Measurements from ENCODE around the gene C10orf88. TPM values are rescaled to one million over a fixed set of nuclear protein-coding genes. Genes with fewer than 3 reads are reported as not detected.

The C10orf88 gene
- 10 to 100 TPM; 12.6 to 15.1 TPM for total RNA-seq

DNA sequence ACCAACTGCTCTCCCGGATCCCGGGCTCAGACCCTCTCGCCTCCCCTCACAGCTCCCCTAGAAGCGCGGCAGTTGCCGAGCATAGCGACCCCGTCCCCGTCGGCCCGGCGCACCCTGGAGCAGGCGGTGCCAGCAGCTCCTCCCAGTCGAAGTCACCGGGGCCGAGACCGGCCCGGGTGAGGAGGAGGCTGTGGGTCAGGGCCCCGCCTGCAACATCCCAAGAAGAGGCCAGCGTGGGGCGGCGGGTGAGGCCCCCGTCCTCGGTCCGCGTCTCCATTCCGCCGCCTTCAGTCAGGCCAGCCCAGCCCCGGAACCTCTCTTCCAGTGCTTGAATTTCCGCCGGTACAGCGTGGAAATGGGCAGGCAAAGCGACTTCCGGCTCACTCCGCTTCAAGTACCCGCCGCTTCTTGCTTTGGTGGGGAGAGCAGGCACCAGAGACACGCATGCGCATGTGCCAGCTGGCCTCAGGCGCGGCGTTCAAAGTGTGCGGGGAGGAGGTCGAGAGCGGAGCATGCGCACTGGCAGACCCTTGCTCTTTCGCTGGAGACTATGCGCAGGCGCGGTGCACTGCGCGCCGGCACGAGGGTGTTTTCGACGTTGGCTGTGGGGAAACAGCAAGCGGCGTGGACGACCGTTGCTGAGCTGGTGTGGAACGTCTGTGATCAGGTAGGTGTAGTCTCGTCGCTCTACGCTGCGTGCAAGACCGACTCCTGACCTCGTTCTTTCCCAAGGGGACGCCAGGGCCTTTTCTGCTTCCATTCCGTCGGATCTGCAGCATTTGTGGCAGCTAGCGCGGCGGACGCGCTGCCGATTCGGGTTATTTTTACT lies at the start of gene C10orf88:
Gene C10orf88, minus strand, starts transcription at position 326 of the 829 bp plus-strand sequence. Its CDS starts 49 bp downstream, at position 277.
- no peaks in the 10 kb centered on the region for H3K9me3 Mint-ChIP-seq
- peaks cover 17% of the 10 kb centered on the region for H3K27me3 Mint-ChIP-seq
- POLR2A ChIA-PET, result interaction anchor here (0.6 to 5.0 kb wide), 9 partner anchors 17 to 200 kb away, joined by 3 to 37 read pairs (median 4); partner anchors contain the start of genes ACADSB, BUB3, FAM24B and IKZF5
- peak; percentile 98 for DNase-seq
- peaks cover 40% of the 10 kb centered on the region for H3K4me1 Mint-ChIP-seq
- CTCF ChIA-PET, result interaction anchor here (1.1 to 5.2 kb wide), 2 partner anchors 13 to 26 kb away, joined by 3 to 25 read pairs; partner anchors contain the start of gene PSTK
- H3K27ac Mint-ChIP-seq, result peak within 1 kb of the TSS; percentile 82
- H3K36me3 Mint-ChIP-seq (ENCODE audit: low read depth), result peaks cover 31% of the 10 kb centered on the region
- H3K4me3 Mint-ChIP-seq, result peak within 1 kb of the TSS; percentile 86

GRCh38 chr10:123001370-123001769 lies 47.3 kb upstream of the C10orf88 start:
- ChIA-PET POLR2A (no interaction called here), CTCF (no interaction called here)
- H3K4me3 Mint-ChIP-seq, result no peak overlapping the region
- peaks cover 22% of the 10 kb centered on the region for H3K4me1 Mint-ChIP-seq
- DNase-seq, result no peak
- no peak overlapping the region for H3K27ac Mint-ChIP-seq
- no peaks in the 10 kb centered on the region for H3K9me3 Mint-ChIP-seq
- peaks cover 15% of the 10 kb centered on the region for H3K36me3 Mint-ChIP-seq (ENCODE audit: low read depth)
- H3K27me3 Mint-ChIP-seq, result no peaks in the 10 kb centered on the region

DNA sequence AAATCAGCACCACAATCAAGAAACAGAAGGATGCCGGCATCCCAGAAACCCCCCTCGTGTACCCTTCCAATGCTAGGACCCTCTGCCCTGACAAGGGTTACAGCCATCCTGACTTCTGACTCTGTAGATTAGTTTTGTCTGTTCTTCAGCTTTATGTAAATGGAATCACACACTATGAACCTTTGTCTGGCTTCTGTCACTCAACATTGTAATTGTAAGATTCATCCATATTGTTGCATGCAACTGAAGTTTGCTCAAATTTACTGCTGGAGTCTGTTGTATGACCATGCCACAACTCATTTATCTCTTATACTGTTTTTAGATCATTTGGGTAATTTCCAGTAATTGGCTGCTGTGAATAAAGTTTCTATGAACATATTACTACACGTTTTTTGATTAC lies 46.1 kb upstream of the C10orf88 start:
- peaks cover 15% of the 10 kb centered on the region for H3K4me1 Mint-ChIP-seq
- DNase-seq, result no peak
- H3K27ac Mint-ChIP-seq, result no peak overlapping the region
- no peak overlapping the region for H3K4me3 Mint-ChIP-seq
- CTCF ChIA-PET, result interaction anchor here (1.6 kb wide), 1 partner anchor 20 kb away, joined by 10 read pairs; the partner anchor contains the start of gene PSTK
- H3K9me3 Mint-ChIP-seq, result no peaks in the 10 kb centered on the region
- H3K27me3 Mint-ChIP-seq, result no peaks in the 10 kb centered on the region
- POLR2A ChIA-PET, result interaction anchor here (0.8 to 3.6 kb wide), 2 partner anchors 8 to 20 kb away, joined by 5 to 20 read pairs; partner anchors contain the start of genes ACADSB, IKZF5 and PSTK
- peaks cover 23% of the 10 kb centered on the region for H3K36me3 Mint-ChIP-seq (ENCODE audit: low read depth)

DNA sequence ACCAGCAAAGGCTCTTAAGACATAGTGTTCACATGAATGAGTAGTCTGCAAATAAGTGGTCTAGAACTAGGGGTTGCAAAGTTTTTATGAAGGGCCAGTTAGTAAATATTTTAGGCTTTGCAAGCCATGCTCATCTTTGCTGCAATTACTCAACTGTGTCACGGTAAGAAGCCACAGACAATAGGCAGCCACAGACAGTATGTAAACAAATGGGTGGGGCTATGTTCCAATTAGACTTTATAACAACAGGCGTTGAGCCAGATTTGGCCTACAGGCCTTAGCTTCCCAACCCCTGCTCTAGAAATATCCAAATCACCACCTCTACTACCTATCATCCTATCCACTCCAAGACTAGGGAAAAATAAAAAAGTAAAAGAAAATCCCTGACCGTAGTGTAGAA lies 45.3 kb upstream of the C10orf88 start:
- Mint-ChIP-seq H3K27ac (no peak overlapping the region), H3K4me1 (peaks cover 15% of the 10 kb centered on the region), H3K4me3 (no peak overlapping the region), H3K9me3 (no peaks in the 10 kb centered on the region), H3K27me3 (no peaks in the 10 kb centered on the region), H3K36me3 (ENCODE audit: low read depth) (peaks cover 29% of the 10 kb centered on the region)
- POLR2A ChIA-PET, result interaction anchor here (0.8 to 3.6 kb wide), 2 partner anchors 9 to 19 kb away, joined by 5 to 20 read pairs; partner anchors contain the start of genes ACADSB, IKZF5 and PSTK
- CTCF ChIA-PET, result interaction anchor here (0.8 to 1.6 kb wide), 2 partner anchors 8 to 19 kb away, joined by 4 to 10 read pairs; partner anchors contain the start of gene PSTK
- no peak for DNase-seq

DNA sequence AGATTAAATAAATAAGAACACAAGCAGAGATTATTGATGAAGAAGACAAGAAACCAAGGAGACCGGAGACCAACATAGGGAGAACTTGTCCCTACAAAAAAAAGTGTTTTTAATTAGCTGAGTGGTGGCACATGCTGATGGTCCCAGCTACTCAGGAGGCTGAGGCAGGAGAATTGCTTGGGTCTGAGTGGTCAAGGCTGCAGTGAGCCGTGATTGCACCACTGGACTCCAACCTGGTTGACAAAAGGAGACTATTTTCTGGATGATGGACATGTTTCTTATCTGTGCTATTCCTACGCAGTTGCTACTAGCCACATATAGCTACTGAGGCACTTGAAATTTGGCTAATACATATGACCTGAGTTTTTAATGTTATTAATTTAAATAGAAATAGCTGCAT lies 44.9 kb upstream of the C10orf88 start:
- no peaks in the 10 kb centered on the region for H3K9me3 Mint-ChIP-seq
- no peak for DNase-seq
- no peak overlapping the region for H3K4me3 Mint-ChIP-seq
- ChIA-PET CTCF (interaction anchor here (0.8 to 1.6 kb wide), 2 partner anchors 9 to 18 kb away, joined by 4 to 10 read pairs; partner anchors contain the start of gene PSTK), POLR2A (interaction anchor here (3.6 kb wide), 1 partner anchor 9 kb away, joined by 20 read pairs; the partner anchor contains the start of genes ACADSB and IKZF5)
- no peak overlapping the region for H3K27ac Mint-ChIP-seq
- no peaks in the 10 kb centered on the region for H3K27me3 Mint-ChIP-seq
- peaks cover 33% of the 10 kb centered on the region for H3K36me3 Mint-ChIP-seq (ENCODE audit: low read depth)
- peaks cover 15% of the 10 kb centered on the region for H3K4me1 Mint-ChIP-seq

DNA sequence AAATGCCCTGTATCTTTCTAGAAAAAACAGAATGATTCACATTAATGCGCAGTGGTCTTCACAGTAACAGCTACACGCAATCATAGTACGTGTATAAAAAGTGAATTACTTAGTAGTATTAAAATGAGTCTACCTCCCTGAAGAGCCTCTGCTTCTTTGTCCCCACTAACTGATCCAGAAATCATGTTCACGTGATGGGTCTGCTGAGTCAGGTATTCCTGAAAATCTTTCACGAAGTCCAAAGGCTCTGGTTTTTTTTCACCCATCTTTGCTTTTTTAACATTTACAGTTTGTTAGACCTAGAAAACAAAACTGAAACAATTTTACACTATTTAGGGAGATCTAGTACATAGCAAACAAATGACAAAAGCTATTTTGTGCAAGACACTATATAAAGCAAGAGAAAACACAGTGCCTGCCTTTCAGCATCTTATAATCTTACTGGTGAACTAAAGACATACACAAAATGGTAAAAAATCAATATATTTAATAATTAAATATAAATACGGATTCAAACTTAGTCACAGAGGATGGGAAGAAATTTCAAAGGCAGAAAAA lies 44.4 kb upstream of the C10orf88 start:
- Mint-ChIP-seq H3K4me3 (no peak overlapping the region), H3K4me1 (peaks cover 15% of the 10 kb centered on the region), H3K36me3 (ENCODE audit: low read depth) (peaks cover 36% of the 10 kb centered on the region), H3K27me3 (no peaks in the 10 kb centered on the region), H3K9me3 (no peaks in the 10 kb centered on the region), H3K27ac (no peak overlapping the region)
- POLR2A ChIA-PET, result interaction anchor here (1.3 to 3.6 kb wide), 2 partner anchors 9 to 156 kb away, joined by 3 to 20 read pairs; partner anchors contain the start of genes ACADSB, BUB3 and IKZF5
- DNase-seq, result no peak
- CTCF ChIA-PET, result interaction anchor here (0.8 to 1.6 kb wide), 3 partner anchors 8 to 18 kb away, joined by 4 to 10 read pairs (median 4); partner anchors contain the start of gene PSTK

GRCh38 chr10:122997864-122998263 lies 43.8 kb upstream of the C10orf88 start:
- peaks cover 15% of the 10 kb centered on the region for H3K4me1 Mint-ChIP-seq
- ChIA-PET CTCF (interaction anchor here (1.2 kb wide), 1 partner anchor 8 kb away, joined by 4 read pairs; no protein-coding TSS in a partner anchor), POLR2A (interaction anchor here (1.3 to 3.6 kb wide), 2 partner anchors 10 to 156 kb away, joined by 3 to 20 read pairs; partner anchors contain the start of genes ACADSB, BUB3 and IKZF5)
- H3K27me3 Mint-ChIP-seq, result no peaks in the 10 kb centered on the region
- no peaks in the 10 kb centered on the region for H3K9me3 Mint-ChIP-seq
- H3K36me3 Mint-ChIP-seq (ENCODE audit: low read depth), result peaks cover 36% of the 10 kb centered on the region
- no peak for DNase-seq
- H3K27ac Mint-ChIP-seq, result no peak overlapping the region
- H3K4me3 Mint-ChIP-seq, result no peak overlapping the region

DNA sequence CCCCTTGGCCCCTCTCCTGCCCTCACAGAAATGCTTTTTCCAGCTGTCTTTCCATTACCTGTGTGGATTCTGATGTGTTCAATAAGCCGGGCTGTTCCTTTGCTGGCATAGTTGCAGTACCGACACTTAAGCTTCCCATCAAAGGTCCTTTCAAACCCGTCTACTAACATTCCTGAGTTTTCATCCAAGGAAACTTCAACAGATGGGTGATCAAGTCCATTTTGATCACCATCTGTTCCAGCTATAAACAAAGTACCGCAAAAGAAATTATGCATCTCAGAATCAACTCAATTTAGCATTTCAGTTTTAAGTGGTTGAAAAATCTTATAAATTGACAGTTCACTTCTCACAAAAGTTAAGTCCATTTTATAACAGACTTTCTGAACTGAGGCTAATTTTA lies 41.9 kb upstream of the C10orf88 start:
- Mint-ChIP-seq H3K9me3 (no peaks in the 10 kb centered on the region), H3K4me1 (peaks cover 15% of the 10 kb centered on the region), H3K27ac (no peak overlapping the region), H3K4me3 (no peak overlapping the region), H3K36me3 (ENCODE audit: low read depth) (peaks cover 36% of the 10 kb centered on the region), H3K27me3 (no peaks in the 10 kb centered on the region)
- ChIA-PET CTCF (no interaction called here), POLR2A (interaction anchor here (1.0 kb wide), 1 partner anchor 15 kb away, joined by 4 read pairs; no protein-coding TSS in a partner anchor)
- no peak for DNase-seq

- Mint-ChIP-seq H3K9me3 (no peaks in the 10 kb centered on the region), H3K36me3 (ENCODE audit: low read depth) (peaks cover 39% of the 10 kb centered on the region), H3K4me3 (no peak overlapping the region), H3K27ac (no peak overlapping the region), H3K27me3 (no peaks in the 10 kb centered on the region), H3K4me1 (peaks cover 3% of the 10 kb centered on the region)
- CTCF ChIA-PET, result no interaction called here
- POLR2A ChIA-PET, result no interaction called here
- no peak for DNase-seq
Measured at GRCh38 chr10:122993797-122994336, 39.8 kb upstream of the C10orf88 start.

DNA sequence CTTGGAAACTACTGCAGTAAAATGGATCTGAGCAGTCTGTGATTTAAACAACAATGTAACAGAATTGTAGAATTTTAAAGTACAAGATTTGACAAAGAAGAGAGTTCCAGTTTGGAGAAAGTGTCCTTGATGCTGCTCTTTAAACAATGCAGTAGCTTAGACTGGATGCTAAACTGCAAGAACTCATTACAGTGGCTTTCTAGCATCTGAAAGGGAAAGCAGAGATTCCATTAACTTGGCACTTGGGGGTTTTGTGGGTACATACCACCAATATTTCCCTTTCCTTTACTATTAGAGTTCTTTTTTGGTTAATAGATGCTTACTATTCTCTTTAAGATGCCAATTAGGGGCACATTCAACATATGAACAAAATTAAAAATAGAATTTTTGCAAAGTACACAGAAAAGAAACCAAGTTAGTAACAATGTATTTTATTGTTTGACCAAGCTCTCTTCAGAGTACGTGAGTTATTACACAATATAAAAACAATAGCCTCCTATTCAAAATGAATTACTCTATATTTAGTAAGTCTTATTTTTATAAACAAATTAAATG lies 38.1 kb upstream of the C10orf88 start:
- H3K27me3 Mint-ChIP-seq, result no peaks in the 10 kb centered on the region
- CTCF ChIA-PET, result interaction anchor here (2.5 kb wide), 1 partner anchor 12 kb away, joined by 13 read pairs; the partner anchor contains the start of gene PSTK
- H3K4me1 Mint-ChIP-seq, result no peaks in the 10 kb centered on the region
- H3K36me3 Mint-ChIP-seq (ENCODE audit: low read depth), result peaks cover 34% of the 10 kb centered on the region
- POLR2A ChIA-PET, result no interaction called here
- no peak overlapping the region for H3K4me3 Mint-ChIP-seq
- no peak for DNase-seq
- no peaks in the 10 kb centered on the region for H3K9me3 Mint-ChIP-seq
- no peak overlapping the region for H3K27ac Mint-ChIP-seq

DNA sequence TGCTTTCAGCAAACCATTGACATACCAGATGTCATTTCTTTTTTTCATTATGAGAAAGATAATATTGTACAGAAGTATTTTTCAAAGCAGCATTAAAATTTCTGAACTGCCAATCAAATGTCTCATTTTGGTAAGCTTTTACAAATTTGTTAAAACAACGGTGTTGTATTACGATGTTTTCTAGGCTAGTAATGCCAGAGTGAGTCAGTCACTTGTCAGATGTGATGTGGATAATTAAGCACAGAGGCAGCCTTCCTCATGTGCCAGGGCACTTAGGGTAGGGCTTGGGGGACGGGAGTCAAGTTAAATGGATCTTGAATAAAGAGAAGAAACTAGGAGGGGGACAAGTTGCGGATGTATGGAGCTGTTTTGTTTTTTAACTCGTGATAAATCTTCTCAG lies 36.3 kb upstream of the C10orf88 start:
- Mint-ChIP-seq H3K36me3 (ENCODE audit: low read depth) (peaks cover 23% of the 10 kb centered on the region), H3K27ac (no peak overlapping the region), H3K4me3 (no peak overlapping the region), H3K9me3 (no peaks in the 10 kb centered on the region), H3K27me3 (no peaks in the 10 kb centered on the region), H3K4me1 (no peaks in the 10 kb centered on the region)
- DNase-seq, result no peak
- ChIA-PET POLR2A (interaction anchor here (2.9 kb wide), 1 partner anchor 10 kb away, joined by 11 read pairs; the partner anchor contains the start of gene PSTK), CTCF (interaction anchor here (1.2 to 2.5 kb wide), 2 partner anchors 10 to 341 kb away, joined by 3 to 13 read pairs; partner anchors contain the start of gene PSTK)

GRCh38 chr10:122988501-122988900 lies 34.5 kb upstream of the C10orf88 start:
- POLR2A ChIA-PET, result interaction anchor here (2.9 kb wide), 1 partner anchor 8 kb away, joined by 11 read pairs; the partner anchor contains the start of gene PSTK
- CTCF ChIA-PET, result no interaction called here

More at GRCh38 chr10:122988501-122988900, 34.5 kb upstream of the C10orf88 start:
- Mint-ChIP-seq H3K27ac (no peak overlapping the region), H3K4me3 (no peak overlapping the region), H3K27me3 (no peaks in the 10 kb centered on the region), H3K36me3 (ENCODE audit: low read depth) (peaks cover 10% of the 10 kb centered on the region), H3K4me1 (no peaks in the 10 kb centered on the region), H3K9me3 (no peaks in the 10 kb centered on the region)
- DNase-seq, result no peak

All from activated CD4-positive, alpha-beta memory T cell treated with anti-CD3 and anti-CD28 coated beads, Interleukin-2, amount 10 ng/mL, durations not matched to agents 7 days and 5 days (primary cell).